ENCODE results near the gene SERPINE3. TPM values are rescaled to one million over a fixed set of nuclear protein-coding genes. Genes with fewer than 3 reads are reported as not detected.

The SERPINE3 gene
- total RNA-seq, 4 donors from 2014 or later: not detected

- intact Hi-C loops (cut with DNase I; ENCODE audit: low total_unique reads) (no loop called here), in situ Hi-C loops (cut with MboI; ENCODE audit: low pct_ligation_motif_present in 1 of 4, low pct_unique_long_range_greater_than_20kb in 1 of 4, low sequenced_read_pairs in 3 of 4) (no loop called here)
- no peaks in the 10 kb centered on the region for H3K4me1 ChIP-seq
- TF ChIP-seq EP300 (IDR thresholded peaks at IDR 0.05; ENCODE audit: low read depth) (no peak), POLR2AphosphoS5 (IDR thresholded peaks at IDR 0.05) (no peak)
- H3K36me3 ChIP-seq: peaks cover 0 to 12% (median 2%) of the 10 kb centered on the region in 4 donors
- no peak for DNase-seq
- no peak overlapping the region for H3K27ac ChIP-seq
- H3K27me3 ChIP-seq: no peaks in the 10 kb centered on the region
- H3K4me3 ChIP-seq: no peak overlapping the region
- WGBS, 2 donors (ENCODE audit: low coverage in 1 of 2): 57 to 91% methylated on average over 1 of the region's 1 CpG
- H3K9me3 ChIP-seq: no peaks in the 10 kb centered on the region
These were observed 21.0 kb downstream of the SERPINE3 start for GRCh38 chr13:51360489-51360888.

GRCh38 chr13:51361106-51361505 is 21.6 kb downstream of the SERPINE3 start:
- intact Hi-C loops (cut with DNase I; ENCODE audit: low total_unique reads): no loop called here
- TF ChIP-seq, protein P1, sequence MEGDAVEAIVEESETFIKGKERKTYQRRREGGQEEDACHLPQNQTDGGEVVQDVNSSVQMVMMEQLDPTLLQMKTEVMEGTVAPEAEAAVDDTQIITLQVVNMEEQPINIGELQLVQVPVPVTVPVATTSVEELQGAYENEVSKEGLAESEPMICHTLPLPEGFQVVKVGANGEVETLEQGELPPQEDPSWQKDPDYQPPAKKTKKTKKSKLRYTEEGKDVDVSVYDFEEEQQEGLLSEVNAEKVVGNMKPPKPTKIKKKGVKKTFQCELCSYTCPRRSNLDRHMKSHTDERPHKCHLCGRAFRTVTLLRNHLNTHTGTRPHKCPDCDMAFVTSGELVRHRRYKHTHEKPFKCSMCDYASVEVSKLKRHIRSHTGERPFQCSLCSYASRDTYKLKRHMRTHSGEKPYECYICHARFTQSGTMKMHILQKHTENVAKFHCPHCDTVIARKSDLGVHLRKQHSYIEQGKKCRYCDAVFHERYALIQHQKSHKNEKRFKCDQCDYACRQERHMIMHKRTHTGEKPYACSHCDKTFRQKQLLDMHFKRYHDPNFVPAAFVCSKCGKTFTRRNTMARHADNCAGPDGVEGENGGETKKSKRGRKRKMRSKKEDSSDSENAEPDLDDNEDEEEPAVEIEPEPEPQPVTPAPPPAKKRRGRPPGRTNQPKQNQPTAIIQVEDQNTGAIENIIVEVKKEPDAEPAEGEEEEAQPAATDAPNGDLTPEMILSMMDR (IDR thresholded peaks at IDR 0.05): no peak
- TF ChIP-seq EP300 (IDR thresholded peaks at IDR 0.05; ENCODE audit: low read depth): no peak
- no peak for TF ChIP-seq POLR2A (IDR thresholded peaks at IDR 0.05)
- no peak for TF ChIP-seq POLR2AphosphoS5 (IDR thresholded peaks at IDR 0.05)
- no peak for DNase-seq
- Histone ChIP-seq H3K27ac (no peak overlapping the region), H3K4me3 (no peak overlapping the region), H3K36me3 (peaks cover 0 to 18% (median 2%) of the 10 kb centered on the region in 4 donors), H3K27me3 (no peaks in the 10 kb centered on the region), H3K4me1 (no peaks in the 10 kb centered on the region), H3K9me3 (no peaks in the 10 kb centered on the region)
- in situ Hi-C loops (cut with MboI; ENCODE audit: low pct_ligation_motif_present in 1 of 4, low pct_unique_long_range_greater_than_20kb in 1 of 4, low sequenced_read_pairs in 3 of 4): no loop called here

DNA sequence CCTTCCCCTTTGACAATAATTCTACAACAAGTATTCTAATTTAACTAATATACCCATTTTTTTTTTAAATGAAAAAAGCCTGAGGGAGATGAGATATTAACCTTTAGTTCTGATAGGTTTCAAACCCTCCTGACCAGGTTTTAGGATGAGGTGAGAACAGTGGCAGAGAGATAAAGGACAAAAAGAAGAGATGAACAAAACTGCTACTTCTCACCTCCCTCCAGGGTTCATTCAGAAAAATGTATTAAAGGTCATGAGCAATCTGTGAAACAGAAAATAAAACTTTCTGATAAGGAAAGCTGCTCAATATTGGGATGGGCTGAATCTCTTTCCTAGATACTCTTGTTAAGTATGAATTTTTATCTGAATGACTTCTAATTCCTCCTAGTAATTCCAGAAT is 24.1 kb downstream of the SERPINE3 start:
- no peak overlapping the region for H3K27ac ChIP-seq
- in situ Hi-C loops (cut with MboI; ENCODE audit: low pct_ligation_motif_present in 1 of 4, low pct_unique_long_range_greater_than_20kb in 1 of 4, low sequenced_read_pairs in 3 of 4) (no loop called here), intact Hi-C loops (cut with DNase I; ENCODE audit: low total_unique reads) (no loop called here)
- no peaks in the 10 kb centered on the region for H3K4me1 ChIP-seq
- H3K4me3 ChIP-seq: no peak overlapping the region
- no peak for DNase-seq
- no peaks in the 10 kb centered on the region for H3K9me3 ChIP-seq
- TF ChIP-seq, protein P1 (IDR thresholded peaks at IDR 0.05): no peak
- no peak for TF ChIP-seq POLR2AphosphoS5 (IDR thresholded peaks at IDR 0.05)
- no peak for TF ChIP-seq EP300 (IDR thresholded peaks at IDR 0.05; ENCODE audit: low read depth)
- no peak for TF ChIP-seq POLR2A (IDR thresholded peaks at IDR 0.05)
- H3K36me3 ChIP-seq: peaks cover 0 to 38% (median 8%) of the 10 kb centered on the region in 4 donors
- H3K27me3 ChIP-seq: no peaks in the 10 kb centered on the region

GRCh38 chr13:51364404-51365008 is 25.0 kb downstream of the SERPINE3 start:
- no peaks in the 10 kb centered on the region for H3K27me3 ChIP-seq
- H3K4me1 ChIP-seq: no peaks in the 10 kb centered on the region
- no peaks in the 10 kb centered on the region for H3K9me3 ChIP-seq
- no peak overlapping the region for H3K4me3 ChIP-seq
- in situ Hi-C loops (cut with MboI; ENCODE audit: low pct_ligation_motif_present in 1 of 4, low pct_unique_long_range_greater_than_20kb in 1 of 4, low sequenced_read_pairs in 3 of 4): no loop called here
- TF ChIP-seq POLR2AphosphoS5 (IDR thresholded peaks at IDR 0.05): no peak
- TF ChIP-seq EP300 (IDR thresholded peaks at IDR 0.05; ENCODE audit: low read depth): no peak
- TF ChIP-seq, protein P1 (IDR thresholded peaks at IDR 0.05): no peak
- TF ChIP-seq POLR2A (IDR thresholded peaks at IDR 0.05): no peak
- no peak for DNase-seq
- no peak overlapping the region for H3K27ac ChIP-seq
- peaks cover 0 to 43% (median 8%) of the 10 kb centered on the region in 4 donors for H3K36me3 ChIP-seq
- intact Hi-C loops (cut with DNase I; ENCODE audit: low total_unique reads): no loop called here
- WGBS, 2 donors (ENCODE audit: low coverage in 1 of 2): 65 to 100% methylated on average over 1 to 3 of the region's 3 CpGs

- Histone ChIP-seq H3K27ac (no peak overlapping the region), H3K4me3 (no peak overlapping the region), H3K27me3 (no peaks in the 10 kb centered on the region), H3K4me1 (no peaks in the 10 kb centered on the region), H3K36me3 (peaks cover 0 to 50% (median 20%) of the 10 kb centered on the region in 4 donors), H3K9me3 (no peaks in the 10 kb centered on the region)
- TF ChIP-seq POLR2A (IDR thresholded peaks at IDR 0.05) (no peak), EP300 (IDR thresholded peaks at IDR 0.05; ENCODE audit: low read depth) (no peak)
- in situ Hi-C loops (cut with MboI; ENCODE audit: low pct_ligation_motif_present in 1 of 4, low pct_unique_long_range_greater_than_20kb in 1 of 4, low sequenced_read_pairs in 3 of 4) (no loop called here), intact Hi-C loops (cut with DNase I; ENCODE audit: low total_unique reads) (no loop called here)
- WGBS, 2 donors (ENCODE audit: low coverage in 1 of 2): 96 to 100% methylated on average over 1 to 2 of the region's 2 CpGs
- no peak for DNase-seq
These were observed 30.6 kb downstream of the SERPINE3 start for GRCh38 chr13:51370116-51370515.

All from transverse colon (tissue), 4 donors.